Esophagus (tissue), 2 donors: ENCODE measurements around the gene SIMC1. TPM values are rescaled to one million over a fixed set of nuclear protein-coding genes. Genes with fewer than 3 reads are reported as not detected.
A peak's percentile ranks its signal among the peaks of the same experiment; 100 is the strongest.
"Not testable (repeated sequence)": the region's sequence is repeated elsewhere in the genome, so short reads cannot be mapped to it uniquely, and the experiment has no call there.

Source experiments
- H3K27ac ChIP-seq, 2 donors: one replicate each; pipeline ENCODE4 v1.5.1; 2013; ENCODE audit warnings: low read depth in 2 of 2, mild to moderate bottlenecking in 2 of 2, inconsistent platforms in 1 of 2, low read length in 1 of 2, moderate library complexity in 1 of 2
- H3K27me3 ChIP-seq, 2 donors: one replicate each; pipeline ENCODE4 v1.6.1; 2013; ENCODE audit warnings: low read length in 2 of 2, control low read depth in 1 of 2, mild to moderate bottlenecking in 1 of 2; ENCODE audit not compliant: insufficient read depth in 2 of 2, control insufficient read depth in 1 of 2
- H3K36me3 ChIP-seq, 2 donors: one replicate each; pipeline ENCODE4 v1.6.1; 2013; ENCODE audit warnings: low read length in 1 of 2; ENCODE audit not compliant: control insufficient read depth in 2 of 2, insufficient read depth in 2 of 2
- H3K4me1 ChIP-seq, 2 donors: one replicate each; pipeline ENCODE4 v1.6.1; 2013; ENCODE audit warnings: low read length in 1 of 2; ENCODE audit not compliant: control insufficient read depth in 2 of 2, insufficient read depth in 2 of 2
- H3K4me3 ChIP-seq, 2 donors: one replicate each; pipeline ENCODE4 v1.5.1; 2013; ENCODE audit warnings: low read length in 2 of 2, mild to moderate bottlenecking in 2 of 2, low read depth in 1 of 2, moderate library complexity in 1 of 2
- H3K9me3 ChIP-seq, 2 donors: one replicate each; pipeline ENCODE4 v1.6.1; 2013; ENCODE audit warnings: mild to moderate bottlenecking in 2 of 2, low read depth in 1 of 2, low read length in 1 of 2, moderate library complexity in 1 of 2; ENCODE audit not compliant: control insufficient read depth in 2 of 2, insufficient read depth in 1 of 2
- WGBS, 2 donors: extraction: QIAGEN DNeasy Blood & Tissue Kit; methylation state at CpG; one replicate each; pipeline ENCODE4 v1.1.7; 2013; 5-methylcytosine and 5-hydroxymethylcytosine counted together
- polyA plus RNA-seq, 2 donors: library from polyadenylated mRNA; stranded (reverse); fragments of 200-250 nt; gene quantifications; one replicate each; pipeline ENCODE4 v1.2.3, GENCODE V29; 2013
- donor health status: healthy with polysubstance abuse.
- donor health status: Bipolar disorder and iron deficiency.

Gene SIMC1
- polyA plus RNA-seq, 2 donors, result 2.9 to 3.3 TPM

- not testable (repeated sequence) for H3K27ac ChIP-seq, H3K4me3 ChIP-seq, H3K9me3 ChIP-seq, H3K36me3 ChIP-seq, H3K27me3 ChIP-seq, H3K4me1 ChIP-seq
- 47 to 50% methylated on average over 7 of the region's 8 CpGs for WGBS, 2 donors
Measured at GRCh38 chr5:176195487-176196207, 42.6 kb upstream of the SIMC1 start.

GRCh38 chr5:176196781-176197180 is 41.4 kb upstream of the SIMC1 start:
- not testable (repeated sequence) for H3K9me3 ChIP-seq, H3K27me3 ChIP-seq, H3K36me3 ChIP-seq, H3K4me1 ChIP-seq, H3K4me3 ChIP-seq, H3K27ac ChIP-seq
- 73 to 84% methylated on average over 4 to 6 of the region's 7 CpGs for WGBS, 2 donors

- not testable (repeated sequence) for H3K4me1 ChIP-seq, H3K36me3 ChIP-seq, H3K27me3 ChIP-seq, H3K4me3 ChIP-seq, H3K9me3 ChIP-seq, H3K27ac ChIP-seq
- WGBS, 2 donors, result 50 to 51% methylated on average over 5 to 6 of the region's 6 CpGs
Measured at GRCh38 chr5:176197234-176197858, 40.9 kb upstream of the SIMC1 start.

- not testable (repeated sequence) for H3K36me3 ChIP-seq
- WGBS, 2 donors, result 57 to 84% methylated on average over 1 to 2 of the region's 2 CpGs
Measured at GRCh38 chr5:176198299-176198698, 39.9 kb upstream of the SIMC1 start.

GRCh38 chr5:176198991-176199733 is 39.1 kb upstream of the SIMC1 start:
- H3K4me3 ChIP-seq, result peak overlapping the region; percentile 30 to 32
- H3K27ac ChIP-seq, H3K36me3 ChIP-seq, H3K9me3 ChIP-seq, H3K4me1 ChIP-seq, H3K27me3 ChIP-seq: not testable (repeated sequence)
- 2% methylated on average over 43 to 72 of the region's 72 CpGs for WGBS, 2 donors

More at GRCh38 chr5:176198299-176198698, 39.9 kb upstream of the SIMC1 start:
- not testable (repeated sequence) for H3K27ac ChIP-seq, H3K4me3 ChIP-seq, H3K9me3 ChIP-seq, H3K4me1 ChIP-seq, H3K27me3 ChIP-seq

- not testable (repeated sequence) for H3K27me3 ChIP-seq, H3K4me3 ChIP-seq, H3K27ac ChIP-seq, H3K36me3 ChIP-seq, H3K4me1 ChIP-seq, H3K9me3 ChIP-seq
- 20 to 21% methylated on average over 8 of the region's 9 CpGs for WGBS, 2 donors
Measured at GRCh38 chr5:176199803-176200399, 38.3 kb upstream of the SIMC1 start.

GRCh38 chr5:176201811-176202210 is 36.4 kb upstream of the SIMC1 start:
- no peaks in the 10 kb centered on the region for H3K4me1 ChIP-seq
- WGBS, 2 donors, result 96% methylated on average over 8 of the region's 8 CpGs
- no peaks in the 10 kb centered on the region for H3K36me3 ChIP-seq
- H3K27ac ChIP-seq, result no peak overlapping the region
- no peaks in the 10 kb centered on the region for H3K9me3 ChIP-seq
- H3K4me3 ChIP-seq, result no peak overlapping the region
- H3K27me3 ChIP-seq, result peaks cover 0 to 4% of the 10 kb centered on the region in 2 donors

GRCh38 chr5:176203086-176203485 is 35.1 kb upstream of the SIMC1 start:
- Histone ChIP-seq H3K9me3 (no peaks in the 10 kb centered on the region), H3K27me3 (peaks cover 0 to 4% of the 10 kb centered on the region in 2 donors), H3K36me3 (no peaks in the 10 kb centered on the region), H3K4me3 (no peak overlapping the region), H3K27ac (no peak overlapping the region), H3K4me1 (no peaks in the 10 kb centered on the region)
- WGBS, 2 donors, result 73 to 76% methylated on average over 8 of the region's 8 CpGs

GRCh38 chr5:176203535-176203934 is 34.7 kb upstream of the SIMC1 start:
- H3K9me3 ChIP-seq, H3K27me3 ChIP-seq, H3K4me1 ChIP-seq, H3K27ac ChIP-seq, H3K36me3 ChIP-seq, H3K4me3 ChIP-seq: not testable (repeated sequence)
- WGBS, 2 donors, result 83 to 85% methylated on average over 10 of the region's 10 CpGs
